ENCODE results near the gene GJB5. TPM values are rescaled to one million over a fixed set of nuclear protein-coding genes. Genes with fewer than 3 reads are reported as not detected.

Gene GJB5
- total RNA-seq, 1 donor from 2014 or later = not detected

- no peak for TF ChIP-seq CTCF (conservative IDR thresholded peaks at IDR 0.05; ENCODE audit: low read depth, low read length)
- no peak for DNase-seq (ENCODE audit: low read depth)
- no peak overlapping the region for H3K4me3 ChIP-seq (ENCODE audit: low read depth, low read length)
These were observed 6.4 kb downstream of the GJB5 start for GRCh38 chr1:34761176-34761761.

GRCh38 chr1:34761776-34762307, 7.0 kb downstream of the GJB5 start:
- DNase-seq (ENCODE audit: low read depth) = no peak
- no peak overlapping the region for H3K4me3 ChIP-seq (ENCODE audit: low read depth, low read length)
- TF ChIP-seq CTCF (conservative IDR thresholded peaks at IDR 0.05; ENCODE audit: low read depth, low read length) = no peak

GRCh38 chr1:34762474-34763141, 7.8 kb downstream of the GJB5 start:
- no peak overlapping the region for H3K4me3 ChIP-seq (ENCODE audit: low read depth, low read length)
- DNase-seq (ENCODE audit: low read depth) = no peak
- no peak for TF ChIP-seq CTCF (conservative IDR thresholded peaks at IDR 0.05; ENCODE audit: low read depth, low read length)

GRCh38 chr1:34763142-34763781, 8.4 kb downstream of the GJB5 start:
- no peak for DNase-seq (ENCODE audit: low read depth)
- H3K4me3 ChIP-seq (ENCODE audit: low read depth, low read length) = no peak overlapping the region
- TF ChIP-seq CTCF (conservative IDR thresholded peaks at IDR 0.05; ENCODE audit: low read depth, low read length) = no peak

- no peak for DNase-seq (ENCODE audit: low read depth)
- TF ChIP-seq CTCF (conservative IDR thresholded peaks at IDR 0.05; ENCODE audit: low read depth, low read length) = no peak
- H3K4me3 ChIP-seq (ENCODE audit: low read depth, low read length) = no peak overlapping the region
These were observed 14.0 kb downstream of the GJB5 start for GRCh38 chr1:34768856-34769255.

GRCh38 chr1:34770891-34771504, 16.2 kb downstream of the GJB5 start:
- DNase-seq (ENCODE audit: low read depth) = no peak
- no peak overlapping the region for H3K4me3 ChIP-seq (ENCODE audit: low read depth, low read length)
- TF ChIP-seq CTCF (conservative IDR thresholded peaks at IDR 0.05; ENCODE audit: low read depth, low read length) = no peak
